Activated CD8-positive, alpha-beta memory T cell treated with anti-CD3 and anti-CD28 coated beads for 36 hours (primary cell): ENCODE results near the gene SMYD3. TPM values are rescaled to one million over a fixed set of nuclear protein-coding genes. Genes with fewer than 3 reads are reported as not detected.

ENCODE experiments used
- CTCF ChIA-PET: fragments of 350-600 bp; sonication (Branson Sonifier 250); formaldehyde crosslinking; loops from one replicate; lab custom pipeline; 2021; ENCODE audit warnings: antibody characterized with exemption; lab: Charles Lee
- POLR2A ChIA-PET: fragments of 350-600 bp; sonication (Branson Sonifier 250); formaldehyde crosslinking; loops from one replicate; lab custom pipeline; 2021; ENCODE audit warnings: antibody characterized with exemption; lab: Charles Lee
- total RNA-seq, 2 experiments: library from RNA; stranded (reverse); gene quantifications; one replicate each; pipeline ENCODE4 v1.2.3, GENCODE V29; 2021

Gene SMYD3
- total RNA-seq, 2 experiments from 2014 or later = 17.6 to 20.5 TPM

DNA sequence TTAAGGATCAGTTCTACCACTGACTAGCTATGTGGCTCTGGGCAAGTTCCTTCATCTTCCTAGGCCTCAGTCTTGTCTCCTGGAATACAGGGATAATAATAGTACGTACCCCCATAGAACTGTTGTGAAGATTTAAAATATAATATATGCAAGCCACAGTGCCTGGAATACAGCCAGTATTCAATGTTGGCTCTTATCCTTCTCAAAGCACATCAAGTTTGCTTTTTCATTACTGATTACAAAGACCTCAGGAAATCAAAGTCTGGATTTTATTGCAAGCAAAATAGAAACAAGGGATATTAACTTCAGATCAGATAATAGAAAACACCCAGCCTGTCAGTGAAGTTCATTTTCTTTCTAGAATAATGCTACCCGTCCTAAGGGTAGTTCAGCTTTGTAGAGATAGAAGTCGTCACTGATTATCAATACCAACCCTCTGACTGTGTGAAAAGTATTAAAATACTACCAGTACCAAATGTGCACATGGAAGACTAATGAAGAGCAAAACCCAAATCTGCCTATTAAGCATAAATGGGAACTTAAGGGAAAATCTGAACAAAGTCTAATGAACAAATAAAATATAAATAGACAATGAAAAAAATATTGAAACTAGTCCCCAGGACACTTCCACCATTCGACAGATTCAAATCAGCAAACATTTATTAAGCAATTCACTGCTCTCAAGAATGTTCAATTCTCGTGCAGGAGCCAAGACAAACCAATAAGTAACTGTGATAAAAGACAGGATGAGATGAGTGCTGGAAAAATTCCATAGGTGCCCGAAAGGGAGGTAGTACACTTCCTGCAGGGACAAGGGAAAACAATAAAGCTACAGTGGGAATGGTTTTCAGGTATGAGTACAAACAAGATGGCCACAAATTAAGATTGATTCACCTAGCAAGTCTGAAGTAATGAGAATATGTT is 206.2 kb downstream of the SMYD3 start:
- ChIA-PET POLR2A (no interaction called here), CTCF (no interaction called here)

DNA sequence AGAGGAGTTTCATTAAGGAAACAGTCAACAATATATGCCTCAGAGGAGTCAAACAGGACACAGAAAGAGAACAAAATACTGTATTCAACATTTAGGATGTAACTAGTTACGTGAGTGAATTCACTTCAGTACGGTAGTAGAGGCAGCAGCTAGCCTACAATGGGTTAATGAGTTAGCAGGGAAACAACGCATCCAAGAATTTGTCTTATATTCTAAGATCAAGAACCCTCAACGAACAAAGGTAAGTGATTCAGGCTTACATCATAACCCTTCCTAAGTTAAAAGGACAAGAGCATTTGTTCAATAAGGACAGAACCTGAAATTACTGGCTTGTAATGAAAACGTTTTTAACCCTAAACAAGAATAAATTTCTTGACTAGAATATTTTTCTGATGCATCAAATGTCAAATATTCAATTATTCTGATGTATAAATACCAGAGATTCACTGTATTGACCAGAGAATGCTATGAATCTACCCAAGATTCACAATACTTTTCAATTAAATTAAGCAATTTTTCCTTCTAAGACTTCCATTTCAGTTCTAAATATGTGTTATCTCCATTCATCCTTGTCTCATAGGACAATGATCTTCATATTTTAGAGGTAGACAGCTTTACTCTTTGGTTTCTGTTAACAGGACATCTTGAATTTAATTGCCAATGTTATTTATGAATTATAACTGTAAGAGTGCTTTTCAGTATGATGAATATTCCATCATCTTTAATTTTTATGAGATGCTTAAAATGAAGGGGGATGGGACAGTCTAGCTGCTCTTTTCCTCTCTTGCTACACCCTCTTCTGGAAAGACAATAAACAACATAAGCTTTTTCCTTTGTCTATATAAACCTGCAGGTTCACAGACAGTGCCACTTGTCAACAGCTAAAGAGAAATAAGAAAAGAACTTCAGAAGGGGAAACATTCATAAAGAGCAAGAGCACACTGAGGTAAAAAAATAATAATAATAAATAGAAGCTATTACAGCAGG is 209.5 kb downstream of the SMYD3 start:
- POLR2A ChIA-PET = no interaction called here
- CTCF ChIA-PET = no interaction called here

DNA sequence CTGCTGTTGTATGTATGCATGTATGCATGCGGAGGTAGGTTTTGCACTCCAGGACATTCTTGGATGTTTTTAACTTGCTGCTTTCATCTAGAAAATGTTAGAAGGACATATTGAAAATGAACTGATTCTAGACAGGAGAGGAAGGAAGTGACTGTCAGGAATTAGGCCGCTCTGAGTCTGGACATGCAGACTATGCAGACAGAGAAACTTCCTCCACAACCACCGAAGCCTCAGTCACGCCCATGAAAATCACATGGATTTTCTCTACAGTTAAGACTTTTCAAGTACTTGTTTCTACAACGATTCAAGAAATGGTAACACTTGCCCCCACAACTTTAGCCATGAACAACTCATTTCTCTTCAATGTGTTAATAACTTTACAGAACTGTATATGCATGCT is 211.1 kb downstream of the SMYD3 start:
- CTCF ChIA-PET = no interaction called here
- POLR2A ChIA-PET = no interaction called here

DNA sequence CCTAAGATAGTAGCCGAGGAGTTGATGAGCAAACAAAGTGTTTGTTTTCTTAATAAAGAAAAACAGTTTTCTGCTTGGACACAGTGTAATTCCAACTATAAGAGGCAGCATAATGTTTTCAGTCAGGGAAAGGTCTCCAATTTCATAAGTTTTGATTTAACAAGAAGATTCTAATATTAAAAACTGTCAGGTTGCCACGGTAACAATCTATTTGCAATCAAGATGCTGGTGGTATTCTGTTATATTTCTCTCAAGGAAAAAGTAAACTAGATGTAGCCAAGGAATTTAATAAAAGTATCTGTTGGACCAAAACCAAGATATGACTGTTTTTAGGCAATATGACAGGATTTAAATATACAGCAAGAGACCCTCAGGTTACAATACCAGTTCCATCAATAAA is 211.7 kb downstream of the SMYD3 start:
- CTCF ChIA-PET = no interaction called here
- POLR2A ChIA-PET = no interaction called here

DNA sequence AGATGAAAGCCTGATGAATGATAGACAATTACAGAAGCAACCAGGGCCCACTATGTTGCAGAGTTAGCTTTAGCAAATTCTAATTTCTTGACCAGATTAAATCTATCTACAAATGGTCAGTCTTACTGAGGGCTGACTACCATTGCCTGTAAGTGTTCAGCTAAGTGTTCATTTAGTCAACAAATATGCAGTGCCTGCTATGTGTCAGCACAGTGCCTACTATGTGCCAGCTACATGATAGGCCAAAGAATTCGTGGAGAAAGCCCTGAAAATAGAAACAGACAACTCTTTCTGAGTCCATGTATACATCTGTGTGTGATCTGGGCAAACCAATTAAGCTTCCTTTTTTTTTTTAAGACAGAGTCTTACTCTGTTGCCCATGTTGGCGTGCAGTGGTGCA is 212.8 kb downstream of the SMYD3 start:
- ChIA-PET POLR2A (no interaction called here), CTCF (no interaction called here)

DNA sequence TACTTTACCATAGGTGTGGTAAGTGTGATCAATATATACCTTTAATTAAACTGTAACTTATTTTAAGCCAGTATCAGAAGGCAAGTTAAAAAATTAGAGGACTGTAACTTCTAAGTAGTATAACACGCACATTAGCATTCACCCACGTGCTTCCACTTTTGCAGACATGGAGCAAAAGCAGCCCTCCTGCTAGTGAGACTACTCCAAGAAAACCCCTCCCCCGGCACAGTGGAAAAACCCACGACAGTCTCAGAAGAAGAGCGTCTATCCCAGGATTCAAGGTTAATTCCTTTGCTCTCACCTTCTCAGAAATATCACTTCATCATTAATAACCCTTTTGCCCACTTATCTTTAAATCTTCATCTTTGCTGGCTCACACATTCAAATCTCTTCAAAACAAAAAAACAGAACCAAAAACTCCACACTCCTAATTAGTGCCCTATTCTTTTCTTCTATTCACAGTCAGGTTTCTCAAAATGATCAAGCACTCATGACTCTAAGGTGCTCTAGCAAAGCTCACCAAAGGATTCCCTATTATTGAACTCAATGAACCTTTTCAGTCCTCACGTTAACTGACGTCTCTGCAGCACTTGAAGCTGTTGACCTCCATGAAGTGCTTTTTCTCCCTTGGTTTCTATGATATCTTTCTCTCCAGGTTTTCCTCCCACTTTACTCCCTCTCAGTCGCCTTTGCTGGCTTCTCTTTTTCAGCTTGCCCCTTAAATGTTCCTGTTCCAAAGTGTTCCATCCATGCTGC is 213.5 kb downstream of the SMYD3 start:
- CTCF ChIA-PET = no interaction called here
- POLR2A ChIA-PET = no interaction called here

DNA sequence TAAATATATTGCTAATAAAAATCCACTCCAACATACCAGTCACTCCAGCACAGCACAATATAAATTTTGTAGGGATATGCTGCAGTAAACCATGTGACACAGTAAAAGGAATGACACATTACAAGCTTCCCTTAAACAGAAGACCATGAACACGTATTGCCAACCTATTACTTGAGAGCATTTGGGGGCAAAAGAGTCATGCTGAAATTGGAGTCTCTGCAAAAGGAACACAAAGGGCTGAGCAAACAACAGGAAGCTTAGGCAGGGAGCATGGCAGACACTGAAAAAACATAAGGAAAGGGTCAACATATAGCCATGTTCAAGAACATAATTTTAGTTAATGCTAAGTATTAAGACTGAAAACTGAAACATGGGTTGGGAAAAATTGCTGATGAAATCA is 214.5 kb downstream of the SMYD3 start:
- ChIA-PET CTCF (no interaction called here), POLR2A (no interaction called here)

DNA sequence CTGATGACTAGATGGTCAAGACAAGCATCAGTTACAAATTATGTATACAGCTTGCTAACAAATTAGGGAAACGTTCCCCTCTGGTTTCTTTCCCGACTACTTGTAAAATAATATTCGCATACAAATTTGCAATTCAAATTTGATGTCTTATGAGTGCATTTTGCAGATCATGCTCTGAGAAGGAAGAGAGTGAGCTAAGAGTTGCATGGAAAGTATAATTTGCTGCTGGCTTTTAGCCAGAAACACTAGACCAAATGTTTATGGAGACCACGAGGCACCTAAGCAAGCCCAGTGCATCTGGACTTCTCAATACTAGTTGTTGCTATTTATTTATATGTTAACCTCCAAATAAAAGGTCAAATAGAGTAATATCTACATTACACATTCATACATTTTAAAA is 216.0 kb downstream of the SMYD3 start:
- CTCF ChIA-PET = no interaction called here

DNA sequence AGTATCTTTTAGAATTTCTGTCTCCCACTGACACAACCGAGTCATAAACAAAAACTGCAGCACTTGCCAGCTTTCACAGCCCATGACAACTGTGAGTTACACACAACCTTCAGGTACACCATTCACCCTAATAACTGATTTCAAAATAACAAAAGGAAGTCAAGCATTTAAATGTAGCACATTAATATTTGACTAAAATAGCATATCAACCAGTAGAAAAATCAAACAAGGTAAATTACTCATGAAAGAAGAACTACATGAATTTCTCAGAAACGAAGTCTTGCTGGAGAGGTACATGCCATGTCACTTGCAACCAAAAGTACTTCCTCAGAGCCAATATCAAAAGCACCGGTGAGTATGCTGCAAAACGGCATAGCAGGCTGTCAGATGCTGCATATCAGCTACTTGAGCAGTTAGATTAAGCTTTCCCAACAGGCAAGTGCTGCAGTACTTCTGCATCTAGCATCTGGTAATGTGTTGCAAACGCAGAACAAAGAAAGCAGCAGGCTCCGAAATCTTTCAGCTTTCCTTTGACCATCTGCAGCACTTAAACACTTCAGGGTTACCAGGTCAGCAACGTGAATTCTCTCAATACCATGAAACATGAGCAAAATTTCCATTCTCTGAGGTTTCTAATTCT is 223.2 kb downstream of the SMYD3 start:
- POLR2A ChIA-PET = no interaction called here
- CTCF ChIA-PET = no interaction called here

More for the DNA sequence above, 216.0 kb downstream of the SMYD3 start:
- POLR2A ChIA-PET = no interaction called here

DNA sequence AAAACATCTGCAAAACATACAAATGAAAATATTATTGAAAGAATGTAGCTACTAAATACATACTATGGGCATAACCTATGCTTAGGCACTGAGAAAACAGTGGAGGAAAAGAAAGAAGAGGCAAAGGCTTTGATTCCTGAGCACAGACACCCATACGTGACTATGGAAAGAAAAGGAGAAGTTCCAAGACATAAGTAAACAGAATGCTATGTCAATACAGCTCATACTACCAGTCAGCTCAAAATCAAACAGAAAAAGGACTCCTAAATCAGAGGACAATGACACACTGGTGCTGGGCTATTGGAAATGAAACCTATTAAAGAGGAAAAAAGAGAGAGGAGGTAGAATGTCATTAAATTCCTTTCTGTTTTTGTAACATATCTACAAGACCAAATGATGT is 225.4 kb downstream of the SMYD3 start:
- CTCF ChIA-PET = no interaction called here
- POLR2A ChIA-PET = no interaction called here

DNA sequence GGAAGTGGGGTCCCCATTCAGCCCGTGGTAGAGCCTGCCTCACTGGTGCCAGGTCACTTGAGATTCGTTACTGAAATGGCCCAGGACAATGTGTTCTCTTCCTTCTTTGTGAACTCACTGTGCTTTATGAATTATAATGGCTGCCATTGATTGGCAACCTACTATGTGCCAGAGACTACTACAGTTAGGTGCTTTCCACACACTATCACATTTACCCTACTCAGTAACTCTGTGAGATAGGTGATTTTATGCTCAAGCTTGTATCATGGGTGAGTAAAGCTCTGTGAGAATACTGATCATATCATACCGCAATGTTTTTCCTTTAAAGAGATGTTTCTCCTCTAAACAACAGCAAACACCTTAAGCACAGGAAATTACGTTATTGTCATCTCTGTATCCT is 225.9 kb downstream of the SMYD3 start:
- POLR2A ChIA-PET = no interaction called here
- CTCF ChIA-PET = no interaction called here

DNA sequence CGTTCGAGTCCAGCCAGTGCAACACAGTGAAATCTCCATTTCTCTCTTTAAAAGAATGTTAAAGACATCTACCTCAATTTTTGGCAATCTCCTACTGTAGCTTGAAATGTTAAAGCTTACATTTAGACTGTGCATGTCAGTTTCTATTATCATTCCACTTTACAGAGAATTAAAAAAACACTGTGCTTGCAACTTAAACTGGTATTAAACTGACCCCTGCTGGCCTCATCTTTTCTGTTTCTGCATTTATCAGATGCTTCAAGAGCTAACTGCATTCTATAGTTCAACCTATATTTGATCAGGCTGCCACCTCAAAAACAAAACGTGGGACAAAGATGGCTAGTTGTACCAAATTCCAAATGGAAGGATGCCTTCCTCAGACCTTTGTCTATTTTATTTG is 226.5 kb downstream of the SMYD3 start:
- POLR2A ChIA-PET = no interaction called here
- CTCF ChIA-PET = no interaction called here

DNA sequence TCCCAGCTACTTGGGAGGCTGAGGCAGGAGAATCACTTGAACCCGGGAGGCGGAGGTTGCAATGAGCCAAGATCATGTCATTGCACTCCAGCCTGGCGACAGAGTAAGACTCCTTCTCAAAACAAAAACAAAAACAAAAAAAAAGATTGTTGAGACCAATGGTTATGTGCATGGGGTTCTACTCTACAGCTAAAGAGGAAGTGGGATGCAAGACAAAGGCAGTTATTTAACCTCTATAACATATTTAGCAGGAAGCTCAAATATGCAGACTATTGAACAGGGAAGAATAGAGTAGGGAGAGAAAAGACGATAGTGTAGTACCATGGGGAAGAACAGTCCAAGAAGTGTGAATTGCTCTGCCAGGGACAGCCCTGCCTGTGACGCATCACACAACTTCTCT is 227.7 kb downstream of the SMYD3 start:
- CTCF ChIA-PET = no interaction called here
- POLR2A ChIA-PET = no interaction called here

DNA sequence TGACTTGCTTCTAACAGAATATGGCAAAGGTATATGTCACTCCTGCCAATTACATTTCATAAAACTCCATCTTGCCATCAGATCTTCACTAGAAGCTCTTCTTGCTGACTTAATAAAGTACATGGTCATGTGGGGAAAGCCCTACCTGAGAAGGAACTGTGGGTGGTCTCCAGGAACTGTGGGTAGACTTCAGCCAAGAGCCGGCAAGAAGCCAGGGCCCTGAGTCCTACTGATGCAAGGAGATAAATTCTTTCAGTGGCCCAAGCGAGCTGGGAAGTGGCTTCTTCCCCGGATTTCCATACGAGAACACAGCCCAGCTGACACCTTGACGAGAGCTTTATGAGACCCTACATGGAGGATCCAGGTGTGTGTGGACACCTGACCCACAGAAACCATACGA is 228.7 kb downstream of the SMYD3 start:
- CTCF ChIA-PET = no interaction called here
- POLR2A ChIA-PET = no interaction called here

DNA sequence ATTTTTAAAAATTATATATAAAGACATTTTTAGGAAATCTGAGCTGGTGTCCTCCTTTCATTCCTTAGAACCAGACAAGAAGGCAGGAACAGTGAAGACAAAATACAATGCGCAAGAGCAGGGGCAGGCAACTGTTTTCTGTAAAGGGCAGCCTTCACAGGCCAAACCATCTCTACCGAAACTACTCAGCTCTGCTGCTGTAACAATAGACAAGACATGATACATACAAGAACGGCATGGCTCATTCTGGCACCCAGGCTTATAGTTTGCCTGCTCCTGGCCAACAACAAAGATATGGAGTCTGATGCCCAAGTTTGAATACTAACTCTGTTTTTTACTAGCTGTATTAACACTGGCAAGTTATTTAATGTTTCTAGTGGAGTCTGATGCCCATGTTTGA is 232.0 kb downstream of the SMYD3 start:
- ChIA-PET CTCF (no interaction called here), POLR2A (no interaction called here)

DNA sequence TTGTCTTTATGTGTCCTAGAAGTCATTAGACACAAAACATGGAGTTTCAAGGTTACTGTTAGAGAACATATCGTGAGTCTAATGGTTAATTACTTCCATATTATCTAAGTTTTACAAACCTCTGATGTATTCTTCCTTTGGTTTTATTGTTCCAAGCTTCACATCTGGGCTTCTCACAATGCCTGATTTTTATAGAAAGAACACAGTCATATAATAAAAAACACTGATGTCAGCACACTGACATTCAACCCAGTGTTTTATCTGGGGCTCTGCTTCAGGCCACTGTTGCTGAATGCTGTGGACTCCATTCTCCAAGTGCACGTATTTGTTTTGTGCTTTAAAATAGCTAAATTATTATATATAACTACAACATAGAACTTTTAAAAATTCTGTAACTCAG is 232.9 kb downstream of the SMYD3 start:
- ChIA-PET CTCF (no interaction called here), POLR2A (no interaction called here)

DNA sequence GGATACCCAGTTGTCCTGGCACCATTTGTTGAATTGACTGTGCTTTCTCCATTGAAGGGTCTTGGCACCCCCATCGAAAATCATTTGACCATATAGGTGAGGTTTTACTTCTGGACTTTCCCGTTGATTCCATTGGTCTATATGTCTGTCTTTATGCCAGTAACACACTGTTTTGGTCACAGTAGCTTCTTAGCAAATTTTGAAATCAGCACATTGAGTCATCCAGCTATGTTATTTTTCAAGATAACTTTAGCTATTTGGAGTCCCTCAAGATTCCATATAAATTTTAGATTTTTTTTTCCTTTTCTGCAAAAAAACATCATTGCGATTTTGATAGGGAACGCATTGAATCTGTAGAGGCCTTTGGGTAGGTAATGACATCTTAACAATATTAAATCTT is 235.6 kb downstream of the SMYD3 start:
- POLR2A ChIA-PET = no interaction called here
- CTCF ChIA-PET = no interaction called here

DNA sequence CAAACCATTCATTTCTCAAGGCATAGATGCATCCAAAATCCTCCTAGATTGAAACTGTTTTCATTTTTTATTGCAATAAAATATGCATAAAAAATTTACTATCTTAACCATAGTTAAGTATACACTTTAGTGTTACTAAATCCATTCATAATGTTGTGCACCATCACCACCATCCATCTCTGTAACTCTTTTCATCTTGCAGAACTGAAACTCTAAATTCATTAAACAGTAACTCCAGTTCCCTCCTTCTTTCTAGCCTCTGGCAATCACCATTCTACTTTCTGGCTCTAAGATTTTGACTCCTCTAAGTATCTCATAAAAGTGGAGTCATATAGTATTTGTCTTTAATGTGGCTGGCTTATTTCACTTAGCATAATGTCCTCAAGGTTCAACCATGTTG is 236.8 kb downstream of the SMYD3 start:
- POLR2A ChIA-PET = no interaction called here

DNA sequence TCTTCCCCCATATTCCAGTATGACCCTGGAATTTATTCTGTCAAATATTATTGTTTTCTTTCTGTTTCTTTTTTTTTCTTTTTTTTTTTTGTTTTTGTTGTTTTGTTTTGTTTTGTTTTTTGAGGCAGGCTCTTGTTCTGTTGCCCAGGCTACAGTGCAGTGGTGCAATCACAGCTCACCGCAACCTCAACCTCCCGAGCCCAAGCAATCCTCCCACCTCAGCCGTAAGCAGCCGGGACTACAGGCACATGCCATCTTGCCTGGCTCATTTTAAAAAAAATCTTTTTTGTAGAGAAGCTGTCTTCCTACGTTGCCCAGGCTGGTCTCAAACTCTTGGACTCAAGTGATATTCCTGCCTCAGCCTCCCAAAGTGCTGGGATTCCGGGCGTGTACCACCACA is 237.6 kb downstream of the SMYD3 start:
- ChIA-PET CTCF (no interaction called here), POLR2A (no interaction called here)

More for the DNA sequence above, 236.8 kb downstream of the SMYD3 start:
- CTCF ChIA-PET = no interaction called here
